ENCODE results near the gene GMDS. TPM values are rescaled to one million over a fixed set of nuclear protein-coding genes. Genes with fewer than 3 reads are reported as not detected.

Gene GMDS
- total RNA-seq, 1 donor from 2014 or later: 25.7 TPM

- no peak for DNase-seq
Observed at GRCh38 chr6:2173203-2173961, 72.0 kb downstream of the GMDS start.

GRCh38 chr6:2171728-2172127, 73.7 kb downstream of the GMDS start:
- DNase-seq: peak; percentile 43

GRCh38 chr6:2168480-2168879, 76.9 kb downstream of the GMDS start:
- no peak for DNase-seq

GRCh38 chr6:2166717-2167116, 78.7 kb downstream of the GMDS start:
- DNase-seq: no peak

GRCh38 chr6:2165286-2165685, 80.1 kb downstream of the GMDS start:
- no peak for DNase-seq

- no peak for DNase-seq
Observed at GRCh38 chr6:2164481-2164880, 80.9 kb downstream of the GMDS start.

GRCh38 chr6:2162079-2162445, 83.3 kb downstream of the GMDS start:
- no peak for DNase-seq

- peak; percentile 12 for DNase-seq
Observed at GRCh38 chr6:2158596-2159271, 86.7 kb downstream of the GMDS start.

GRCh38 chr6:2157441-2158127, 87.8 kb downstream of the GMDS start:
- no peak for DNase-seq

GRCh38 chr6:2155206-2155605, 90.2 kb downstream of the GMDS start:
- no peak for DNase-seq

GRCh38 chr6:2149361-2150006, 95.9 kb downstream of the GMDS start:
- DNase-seq: no peak

- no peak for DNase-seq
Observed at GRCh38 chr6:2148748-2149147, 96.7 kb downstream of the GMDS start.

GRCh38 chr6:2147766-2148448, 97.5 kb downstream of the GMDS start:
- DNase-seq: peak; percentile 37

- peak; percentile 16 for DNase-seq
Observed at GRCh38 chr6:2147261-2147660, 98.1 kb downstream of the GMDS start.

GRCh38 chr6:2144210-2144609, 101.2 kb downstream of the GMDS start:
- no peak for DNase-seq

- DNase-seq: no peak
Observed at GRCh38 chr6:2141644-2142290, 103.6 kb downstream of the GMDS start.

GRCh38 chr6:2140438-2141128, 104.8 kb downstream of the GMDS start:
- DNase-seq: no peak

GRCh38 chr6:2135401-2135800, 110.0 kb downstream of the GMDS start:
- DNase-seq: no peak

- no peak for DNase-seq
Observed at GRCh38 chr6:2134554-2134953, 110.9 kb downstream of the GMDS start.

GRCh38 chr6:2133716-2134310, 111.6 kb downstream of the GMDS start:
- no peak for DNase-seq

- no peak for DNase-seq
Observed at GRCh38 chr6:2132916-2133315, 112.5 kb downstream of the GMDS start.

Measured in tongue (tissue), 2 donors.